Neural cell (in vitro differentiated cells): ENCODE data around the gene CTBP2. TPM values are rescaled to one million over a fixed set of nuclear protein-coding genes. Genes with fewer than 3 reads are reported as not detected.

ENCODE experiments used
- H2AFZ ChIP-seq: fragments of 200-600, 300-800 bp; sonication (generic), shearing (Covaris generic); 2 replicates; pipeline ENCODE4 v1.6.0; 2014; ENCODE audit warnings: low read depth, mild to moderate bottlenecking, antibody characterized with exemption, low read length, moderate library complexity
- H3F3A ChIP-seq: fragments of 200-600 bp; shearing (Covaris generic); 2 replicates; pipeline ENCODE4 v1.6.1; 2016; ENCODE audit warnings: mild to moderate bottlenecking, moderate library complexity, mixed read lengths, antibody characterized with exemption, low read length; ENCODE audit not compliant: insufficient read depth, poor library complexity, severe bottlenecking
- H3K27ac ChIP-seq: fragments of 200-600, 300-800 bp; sonication (generic), shearing (Covaris generic); 2 replicates; pipeline ENCODE4 v1.5.1; 2014; ENCODE audit warnings: mild to moderate bottlenecking, low read length, moderate library complexity
- H3K27me3 ChIP-seq: fragments of 300-800, 200-600 bp; sonication (generic), shearing (Covaris generic); 2 replicates; pipeline ENCODE4 v1.6.0; 2014; ENCODE audit warnings: mild to moderate bottlenecking, low read depth, low read length, moderate library complexity; ENCODE audit not compliant: insufficient read depth
- H3K36me3 ChIP-seq: fragments of 300-800, 200-600 bp; sonication (generic), shearing (Covaris generic); 2 replicates; pipeline ENCODE4 v1.5.1; 2014; ENCODE audit warnings: mild to moderate bottlenecking, antibody characterized with exemption, low read length, moderate library complexity; ENCODE audit not compliant: insufficient read depth
- H3K4me2 ChIP-seq: fragments of 300-800, 200-600 bp; sonication (generic), shearing (Covaris generic); 2 replicates; pipeline ENCODE4 v1.6.0; 2014; ENCODE audit warnings: mild to moderate bottlenecking, low read length
- H3K4me3 ChIP-seq: fragments of 300-800, 200-600 bp; sonication (generic), shearing (Covaris generic); 2 replicates; pipeline ENCODE4 v1.5.1; 2014; ENCODE audit warnings: mild to moderate bottlenecking, low read length, moderate library complexity
- H3K79me2 ChIP-seq: fragments of 200-600 bp; shearing (Covaris generic); replicated peaks from 2 replicates; pipeline ENCODE4 v1.6.0; 2014; ENCODE audit warnings: mild to moderate bottlenecking, low read length, moderate library complexity; ENCODE audit not compliant: insufficient read depth
- H3K9ac ChIP-seq: fragments of 300-800, 200-600 bp; sonication (generic), shearing (Covaris generic); 2 replicates; pipeline ENCODE4 v1.6.1; 2016; ENCODE audit warnings: mild to moderate bottlenecking, low read length, mixed read lengths
- H3K9me2 ChIP-seq: fragments of 200-600 bp; shearing (Covaris generic); 2 replicates; pipeline ENCODE4 v1.6.1; 2016; ENCODE audit warnings: mild to moderate bottlenecking, low read length, mixed read lengths; ENCODE audit not compliant: insufficient read depth
- H3K9me3 ChIP-seq: fragments of 200-600, 300-800 bp; sonication (generic), shearing (Covaris generic); 2 replicates; pipeline ENCODE4 v1.6.1; 2016; ENCODE audit warnings: mild to moderate bottlenecking, mixed run types, low read length, moderate library complexity, mixed read lengths
- H4K20me1 ChIP-seq: fragments of 200-600 bp; shearing (Covaris generic); 2 replicates; pipeline ENCODE4 v1.6.1; 2016; ENCODE audit warnings: mild to moderate bottlenecking, mixed run types; ENCODE audit not compliant: insufficient read depth
- EP300 ChIP-seq: fragments of 450-650 bp; conservative IDR thresholded peaks from 2 replicates; pipeline ENCODE4 v1.6.1; 2014; ENCODE audit warnings: antibody characterized with exemption, mild to moderate bottlenecking, moderate library complexity; ENCODE audit not compliant: poor library complexity, severe bottlenecking
- EZH2 ChIP-seq: fragments of 200-600, 300-800 bp; shearing (Covaris generic), sonication (generic); IDR thresholded peaks from 2 replicates; pipeline ENCODE4 v1.6.1; 2014; ENCODE audit warnings: antibody characterized with exemption, low read length, borderline replicate concordance, mild to moderate bottlenecking; ENCODE audit not compliant: insufficient read depth, poor library complexity, severe bottlenecking
- MXI1 ChIP-seq: fragments of 450-650 bp; conservative IDR thresholded peaks from 2 replicates; pipeline ENCODE4 v1.6.1; 2014; ENCODE audit warnings: antibody characterized with exemption, mild to moderate bottlenecking; ENCODE audit not compliant: poor library complexity, severe bottlenecking
- POLR2AphosphoS5 ChIP-seq: IDR thresholded peaks from 2 replicates; pipeline ENCODE4 v1.6.1; 2012
- RAD21 ChIP-seq: fragments of 450-650 bp; conservative IDR thresholded peaks from 2 replicates; pipeline ENCODE4 v1.6.1; 2014; ENCODE audit warnings: antibody characterized with exemption, mild to moderate bottlenecking, moderate library complexity
- SMC3 ChIP-seq: fragments of 450-650 bp; conservative IDR thresholded peaks from 2 replicates; pipeline ENCODE4 v1.6.1; 2014; ENCODE audit warnings: antibody characterized with exemption, mild to moderate bottlenecking, moderate library complexity; ENCODE audit not compliant: poor library complexity
- TAF1 ChIP-seq: IDR thresholded peaks from 2 replicates; pipeline ENCODE4 v1.6.1; 2012; ENCODE audit warnings: low read depth
- polyA plus RNA-seq: library from polyadenylated mRNA; depleted of rRNA; stranded (reverse); fragments of >200 nt; gene quantifications from 2 replicates; pipeline ENCODE4 v1.2.3, GENCODE V29; 2014
- TF ChIP-seq, protein P1 (sequence below): fragments of 450-650 bp; IDR thresholded peaks from 2 replicates; pipeline ENCODE4 v1.5.1; 2014; ENCODE audit warnings: antibody characterized with exemption, mild to moderate bottlenecking, moderate library complexity; ENCODE audit not compliant: poor library complexity, severe bottlenecking
- TF ChIP-seq, protein P2 (sequence below): IDR thresholded peaks from 2 replicates; pipeline ENCODE4 v1.6.1; 2012; ENCODE audit warnings: borderline replicate concordance

CTBP2 gene
- polyA plus RNA-seq, 1 donor from 2014 or later: 59.5 TPM

DNA sequence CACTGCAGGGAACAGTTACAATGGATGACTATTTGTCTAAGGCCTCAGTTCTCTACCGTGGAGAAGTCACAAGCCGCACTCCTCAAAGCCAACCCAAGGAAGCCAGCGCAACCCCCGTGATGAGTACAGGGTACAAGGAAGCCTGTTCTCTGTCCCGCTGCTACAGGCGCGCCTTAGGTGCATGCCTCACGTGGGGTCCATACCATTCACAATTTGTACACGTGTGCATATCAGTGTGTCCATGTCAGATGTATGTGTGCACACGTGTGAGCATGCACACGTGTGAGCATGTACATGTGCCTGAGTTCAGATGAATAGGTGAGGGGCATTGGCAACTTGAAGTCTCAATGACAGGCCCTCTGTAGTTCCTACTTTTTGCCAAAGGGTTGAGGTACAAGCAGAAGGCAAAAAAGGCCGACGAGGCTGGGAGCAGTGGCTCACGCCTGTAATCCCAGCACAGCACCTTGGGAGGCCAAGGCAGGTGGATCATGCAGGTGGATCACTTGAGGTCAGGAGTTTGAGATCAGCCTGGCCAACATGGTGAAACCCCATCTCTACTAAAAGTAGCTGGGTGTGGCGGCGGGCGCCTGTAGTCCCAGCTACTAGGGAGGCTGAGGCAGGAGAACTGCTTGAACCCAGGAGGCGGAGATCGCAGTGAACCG, 62.8 kb downstream of the CTBP2 start:
- H3K27ac ChIP-seq: no peak overlapping the region
- H3K9ac ChIP-seq: no peak overlapping the region
- no peaks in the 10 kb centered on the region for H4K20me1 ChIP-seq
- no peak overlapping the region for H3K4me2 ChIP-seq
- H3K4me3 ChIP-seq: no peak overlapping the region
- no peaks in the 10 kb centered on the region for H3F3A ChIP-seq
- H3K79me2 ChIP-seq: peaks cover 50% of the 10 kb centered on the region
- no peaks in the 10 kb centered on the region for H3K27me3 ChIP-seq
- no peak overlapping the region for H2AFZ ChIP-seq
- H3K9me2 ChIP-seq: no peaks in the 10 kb centered on the region
- H3K9me3 ChIP-seq: no peaks in the 10 kb centered on the region
- H3K36me3 ChIP-seq: no peaks in the 10 kb centered on the region
- TF ChIP-seq POLR2AphosphoS5 (no peak), RAD21 (no peak), SMC3 (no peak), TAF1 (no peak), MXI1 (no peak), EZH2 (no peak), EP300 (no peak)
- TF ChIP-seq, protein P1, sequence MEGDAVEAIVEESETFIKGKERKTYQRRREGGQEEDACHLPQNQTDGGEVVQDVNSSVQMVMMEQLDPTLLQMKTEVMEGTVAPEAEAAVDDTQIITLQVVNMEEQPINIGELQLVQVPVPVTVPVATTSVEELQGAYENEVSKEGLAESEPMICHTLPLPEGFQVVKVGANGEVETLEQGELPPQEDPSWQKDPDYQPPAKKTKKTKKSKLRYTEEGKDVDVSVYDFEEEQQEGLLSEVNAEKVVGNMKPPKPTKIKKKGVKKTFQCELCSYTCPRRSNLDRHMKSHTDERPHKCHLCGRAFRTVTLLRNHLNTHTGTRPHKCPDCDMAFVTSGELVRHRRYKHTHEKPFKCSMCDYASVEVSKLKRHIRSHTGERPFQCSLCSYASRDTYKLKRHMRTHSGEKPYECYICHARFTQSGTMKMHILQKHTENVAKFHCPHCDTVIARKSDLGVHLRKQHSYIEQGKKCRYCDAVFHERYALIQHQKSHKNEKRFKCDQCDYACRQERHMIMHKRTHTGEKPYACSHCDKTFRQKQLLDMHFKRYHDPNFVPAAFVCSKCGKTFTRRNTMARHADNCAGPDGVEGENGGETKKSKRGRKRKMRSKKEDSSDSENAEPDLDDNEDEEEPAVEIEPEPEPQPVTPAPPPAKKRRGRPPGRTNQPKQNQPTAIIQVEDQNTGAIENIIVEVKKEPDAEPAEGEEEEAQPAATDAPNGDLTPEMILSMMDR: no peak
- TF ChIP-seq, protein P2, sequence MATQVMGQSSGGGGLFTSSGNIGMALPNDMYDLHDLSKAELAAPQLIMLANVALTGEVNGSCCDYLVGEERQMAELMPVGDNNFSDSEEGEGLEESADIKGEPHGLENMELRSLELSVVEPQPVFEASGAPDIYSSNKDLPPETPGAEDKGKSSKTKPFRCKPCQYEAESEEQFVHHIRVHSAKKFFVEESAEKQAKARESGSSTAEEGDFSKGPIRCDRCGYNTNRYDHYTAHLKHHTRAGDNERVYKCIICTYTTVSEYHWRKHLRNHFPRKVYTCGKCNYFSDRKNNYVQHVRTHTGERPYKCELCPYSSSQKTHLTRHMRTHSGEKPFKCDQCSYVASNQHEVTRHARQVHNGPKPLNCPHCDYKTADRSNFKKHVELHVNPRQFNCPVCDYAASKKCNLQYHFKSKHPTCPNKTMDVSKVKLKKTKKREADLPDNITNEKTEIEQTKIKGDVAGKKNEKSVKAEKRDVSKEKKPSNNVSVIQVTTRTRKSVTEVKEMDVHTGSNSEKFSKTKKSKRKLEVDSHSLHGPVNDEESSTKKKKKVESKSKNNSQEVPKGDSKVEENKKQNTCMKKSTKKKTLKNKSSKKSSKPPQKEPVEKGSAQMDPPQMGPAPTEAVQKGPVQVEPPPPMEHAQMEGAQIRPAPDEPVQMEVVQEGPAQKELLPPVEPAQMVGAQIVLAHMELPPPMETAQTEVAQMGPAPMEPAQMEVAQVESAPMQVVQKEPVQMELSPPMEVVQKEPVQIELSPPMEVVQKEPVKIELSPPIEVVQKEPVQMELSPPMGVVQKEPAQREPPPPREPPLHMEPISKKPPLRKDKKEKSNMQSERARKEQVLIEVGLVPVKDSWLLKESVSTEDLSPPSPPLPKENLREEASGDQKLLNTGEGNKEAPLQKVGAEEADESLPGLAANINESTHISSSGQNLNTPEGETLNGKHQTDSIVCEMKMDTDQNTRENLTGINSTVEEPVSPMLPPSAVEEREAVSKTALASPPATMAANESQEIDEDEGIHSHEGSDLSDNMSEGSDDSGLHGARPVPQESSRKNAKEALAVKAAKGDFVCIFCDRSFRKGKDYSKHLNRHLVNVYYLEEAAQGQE: no peak

DNA sequence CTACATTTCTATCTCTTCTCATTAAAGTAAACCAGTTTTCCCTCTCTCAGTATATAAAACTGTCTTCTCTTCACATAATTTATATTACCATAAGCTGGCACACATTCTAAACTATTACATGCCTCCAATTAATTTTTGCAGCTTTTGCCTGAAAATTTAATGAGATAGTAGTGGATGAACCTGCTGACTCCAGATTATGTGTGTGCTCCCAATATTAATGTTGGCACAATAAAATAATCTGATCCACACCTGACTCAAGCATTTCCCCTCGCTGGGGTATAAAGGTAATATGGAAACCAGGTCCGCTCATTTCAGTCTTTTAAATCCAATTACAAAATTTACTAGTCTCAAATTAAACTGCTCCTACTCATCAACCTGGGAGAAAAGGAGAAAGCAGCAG, 63.4 kb downstream of the CTBP2 start:
- Histone ChIP-seq H2AFZ (no peak overlapping the region), H3K4me3 (no peak overlapping the region), H3K9me3 (no peaks in the 10 kb centered on the region), H3K27ac (no peak overlapping the region), H3K36me3 (no peaks in the 10 kb centered on the region), H3K4me2 (no peak overlapping the region), H3F3A (no peaks in the 10 kb centered on the region), H3K9ac (no peak overlapping the region), H4K20me1 (no peaks in the 10 kb centered on the region), H3K27me3 (no peaks in the 10 kb centered on the region), H3K79me2 (peaks cover 48% of the 10 kb centered on the region), H3K9me2 (no peaks in the 10 kb centered on the region)
- no peak for TF ChIP-seq RAD21
- TF ChIP-seq MXI1: no peak
- TF ChIP-seq, protein P1: no peak
- TF ChIP-seq EP300: no peak
- TF ChIP-seq SMC3: no peak
- TF ChIP-seq TAF1: no peak
- TF ChIP-seq, protein P2: no peak
- TF ChIP-seq POLR2AphosphoS5: no peak
- TF ChIP-seq EZH2: no peak
